RWPE1 (cell line): ENCODE measurements around the gene GNS.
"Not testable (repeated sequence)": the region's sequence is repeated elsewhere in the genome, so short reads cannot be mapped to it uniquely, and the experiment has no call there.

Experiments
- CTCF ChIA-PET: fragments of 350-600 bp; sonication (Branson Sonifier 250); formaldehyde crosslinking; extraction: SDS; loops from one replicate; lab custom pipeline; 2021; lab: Yijun Ruan, JAX
- POLR2A ChIA-PET: fragments of 400-600 bp; formaldehyde crosslinking; extraction: SDS; loops from one replicate; lab custom pipeline; 2020; ENCODE audit warnings: antibody characterized with exemption; ENCODE audit not compliant: low non-redundant PET; lab: Yijun Ruan, JAX
- DNase-seq: peaks from one replicate; pipeline ENCODE4 v3.0.0; 2012; ENCODE audit warnings: low spot score
- H3K27ac ChIP-seq: fragments of 450-650 bp; 2 replicates; pipeline ENCODE4 v1.5.1; 2017
- TF ChIP-seq, protein P1 (sequence below): fragments of 450-650 bp; conservative IDR thresholded peaks from 2 replicates; pipeline ENCODE4 v1.5.1; 2017; ENCODE audit warnings: low read depth, mild to moderate bottlenecking

The GNS gene

GRCh38 chr12:64694130-64695040 is 64.8 kb downstream of the GNS start:
- TF ChIP-seq, protein P1, sequence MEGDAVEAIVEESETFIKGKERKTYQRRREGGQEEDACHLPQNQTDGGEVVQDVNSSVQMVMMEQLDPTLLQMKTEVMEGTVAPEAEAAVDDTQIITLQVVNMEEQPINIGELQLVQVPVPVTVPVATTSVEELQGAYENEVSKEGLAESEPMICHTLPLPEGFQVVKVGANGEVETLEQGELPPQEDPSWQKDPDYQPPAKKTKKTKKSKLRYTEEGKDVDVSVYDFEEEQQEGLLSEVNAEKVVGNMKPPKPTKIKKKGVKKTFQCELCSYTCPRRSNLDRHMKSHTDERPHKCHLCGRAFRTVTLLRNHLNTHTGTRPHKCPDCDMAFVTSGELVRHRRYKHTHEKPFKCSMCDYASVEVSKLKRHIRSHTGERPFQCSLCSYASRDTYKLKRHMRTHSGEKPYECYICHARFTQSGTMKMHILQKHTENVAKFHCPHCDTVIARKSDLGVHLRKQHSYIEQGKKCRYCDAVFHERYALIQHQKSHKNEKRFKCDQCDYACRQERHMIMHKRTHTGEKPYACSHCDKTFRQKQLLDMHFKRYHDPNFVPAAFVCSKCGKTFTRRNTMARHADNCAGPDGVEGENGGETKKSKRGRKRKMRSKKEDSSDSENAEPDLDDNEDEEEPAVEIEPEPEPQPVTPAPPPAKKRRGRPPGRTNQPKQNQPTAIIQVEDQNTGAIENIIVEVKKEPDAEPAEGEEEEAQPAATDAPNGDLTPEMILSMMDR = no peak
- CTCF ChIA-PET = interaction anchor here (4.9 kb wide), 1 partner anchor 145 kb away, joined by 57 read pairs; no protein-coding TSS in a partner anchor

DNA sequence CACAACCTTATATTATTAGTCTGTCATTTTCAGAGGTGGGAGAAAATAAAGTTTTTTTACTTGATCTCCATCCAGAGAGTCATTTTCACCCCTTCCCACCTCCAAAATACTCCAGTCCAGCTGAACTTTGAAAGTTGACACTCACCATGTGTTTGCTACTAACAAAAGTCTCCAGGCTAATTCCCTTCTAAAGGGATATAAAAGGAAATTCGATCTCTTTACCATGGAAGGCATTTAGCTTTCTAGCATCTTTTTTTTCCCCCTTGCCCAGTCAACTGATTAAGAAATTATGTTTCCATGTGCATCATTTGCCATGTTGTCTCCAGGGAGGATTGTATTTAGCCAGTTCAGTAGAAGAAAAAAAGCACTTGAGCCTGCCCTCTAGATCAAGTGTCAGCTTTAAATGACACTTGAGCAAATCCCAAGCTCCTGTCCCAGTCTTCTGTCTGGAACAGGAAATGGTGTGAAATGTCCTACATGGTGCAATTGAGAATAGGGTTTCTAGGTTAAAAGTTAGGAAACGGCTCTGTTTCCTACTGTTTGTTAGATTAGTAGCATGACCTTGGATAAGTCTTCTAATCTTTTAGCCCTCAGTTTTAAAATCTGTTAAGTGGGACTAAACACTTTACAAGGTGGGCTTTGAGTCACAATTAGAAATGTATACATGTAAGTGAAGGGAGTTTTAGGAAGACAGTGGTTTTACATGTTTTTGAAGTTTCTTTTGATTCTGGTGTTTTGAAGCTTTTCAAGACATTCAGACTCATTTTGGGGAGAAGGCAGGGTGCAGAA is 67.2 kb downstream of the GNS start:
- no peak for DNase-seq
- TF ChIP-seq, protein P1 = no peak
- ChIA-PET POLR2A (no interaction called here), CTCF (interaction anchor here (1.0 kb wide), 1 partner anchor 142 kb away, joined by 4 read pairs; no protein-coding TSS in a partner anchor)
- no peak overlapping the region for H3K27ac ChIP-seq

More at GRCh38 chr12:64694130-64695040, 64.8 kb downstream of the GNS start:
- DNase-seq = no peak
- peak overlapping the region; percentile 36 for H3K27ac ChIP-seq
- POLR2A ChIA-PET = no interaction called here

DNA sequence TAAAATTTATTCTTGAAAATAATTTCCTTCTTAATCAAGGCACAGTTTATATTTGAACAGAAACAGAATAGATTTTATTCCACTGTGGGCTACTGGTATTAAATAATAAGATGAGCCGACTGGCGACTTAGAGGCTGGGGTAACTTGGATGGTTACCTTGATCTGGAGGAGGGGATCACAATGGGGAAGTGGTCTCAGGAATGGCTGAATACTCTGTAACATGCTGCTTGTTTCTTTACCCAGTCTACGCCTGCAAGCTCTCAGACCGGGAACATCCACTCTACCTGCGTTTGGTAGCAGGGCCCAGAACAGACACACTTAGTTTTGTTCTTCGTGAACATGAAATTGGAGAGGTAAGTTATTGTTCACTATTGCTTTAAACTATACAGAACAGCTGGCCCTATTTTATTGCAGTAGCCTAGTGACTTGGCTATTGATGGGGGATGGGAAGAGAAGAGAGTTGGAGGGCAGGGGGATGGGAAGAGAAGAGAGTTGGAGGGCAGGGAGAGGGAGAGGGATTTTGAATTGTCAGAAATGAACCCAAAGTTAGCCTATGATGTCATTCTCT is 67.9 kb downstream of the GNS start:
- ChIA-PET POLR2A (no interaction called here), CTCF (interaction anchor here (1.0 kb wide), 1 partner anchor 142 kb away, joined by 4 read pairs; no protein-coding TSS in a partner anchor)
- TF ChIP-seq, protein P1 = no peak
- no peak for DNase-seq
- H3K27ac ChIP-seq = no peak overlapping the region

DNA sequence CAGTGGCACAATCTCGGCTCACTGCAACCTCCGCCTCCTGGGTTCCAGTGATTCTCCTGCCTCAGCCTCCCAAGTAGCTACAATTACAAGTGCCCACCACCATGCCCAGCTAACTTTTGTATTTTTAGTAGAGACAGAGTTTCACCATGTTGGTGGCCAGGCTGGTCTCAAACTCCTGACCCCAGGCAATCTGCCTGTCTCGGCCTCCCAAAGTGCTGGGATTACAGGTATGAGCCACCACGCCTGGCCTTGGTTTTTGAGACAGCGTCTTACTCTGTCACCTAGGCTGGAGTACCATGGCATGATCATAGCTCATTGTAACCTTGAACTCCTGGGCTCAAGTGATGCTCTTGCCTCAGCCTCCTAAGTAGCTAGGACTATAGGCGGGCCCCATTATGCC is 69.0 kb downstream of the GNS start:
- DNase-seq, H3K27ac ChIP-seq, POLR2A ChIA-PET: not testable (repeated sequence)
- CTCF ChIA-PET = interaction anchor here (1.1 kb wide), 1 partner anchor 13 kb away, joined by 3 read pairs; no protein-coding TSS in a partner anchor

- ChIA-PET POLR2A (no interaction called here), CTCF (interaction anchor here (0.5 to 2.5 kb wide), 3 partner anchors 9 to 125 kb away, joined by 3 to 11 read pairs (median 4); no protein-coding TSS in a partner anchor)
- no peak overlapping the region for H3K27ac ChIP-seq
- TF ChIP-seq, protein P1 = no peak
- no peak for DNase-seq
Measured at GRCh38 chr12:64688715-64689114, 70.5 kb downstream of the GNS start.

GRCh38 chr12:64688219-64688618 is 71.0 kb downstream of the GNS start:
- ChIA-PET POLR2A (no interaction called here), CTCF (interaction anchor here (0.6 to 2.5 kb wide), 2 partner anchors 9 to 114 kb away, joined by 3 to 11 read pairs; no protein-coding TSS in a partner anchor)
- H3K27ac ChIP-seq = no peak overlapping the region
- TF ChIP-seq, protein P1 = no peak
- no peak for DNase-seq
